GM19099 (cell line): ENCODE results near the gene TFAP2A.

Experiments
- POLR2A ChIP-seq: IDR thresholded peaks from 3 replicates; pipeline ENCODE4 v1.6.1; 2011; ENCODE audit warnings: low read depth; ENCODE audit not compliant: insufficient read length; ENCODE audit errors: extremely low read depth

Gene TFAP2A

GRCh38 chr6:10386220-10386619 is 28.7 kb downstream of the TFAP2A start:
- no peak for TF ChIP-seq POLR2A

DNA sequence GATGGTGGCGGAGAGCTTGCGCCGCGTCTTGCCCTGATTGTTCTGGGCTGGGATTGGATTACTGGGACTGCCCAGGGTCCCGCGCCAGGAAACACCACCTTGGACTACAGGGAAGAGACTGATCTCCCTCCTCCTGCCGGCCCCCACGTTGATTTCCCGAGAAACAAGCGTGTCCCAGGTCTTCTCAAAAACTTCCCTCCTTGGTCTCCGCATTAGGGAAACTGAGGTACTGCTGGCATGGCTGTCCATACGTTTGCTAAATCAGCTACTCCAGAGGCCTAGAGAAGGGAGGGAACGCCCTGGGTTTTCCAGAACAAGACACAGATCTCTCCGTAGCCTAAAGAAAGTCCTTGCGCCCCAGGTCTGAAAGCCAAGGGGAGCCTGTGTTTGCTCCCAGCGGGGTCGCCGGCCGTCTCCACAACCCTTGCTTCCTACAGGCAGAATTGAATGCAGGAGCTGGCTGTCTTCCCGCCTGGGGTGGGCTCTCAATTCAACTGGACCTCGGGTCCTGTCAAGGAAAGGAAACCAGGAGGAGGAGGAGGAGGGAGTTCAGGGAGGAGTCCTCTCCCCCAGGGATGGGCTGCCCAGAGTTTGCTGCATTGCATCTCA is 29.2 kb downstream of the TFAP2A start:
- TF ChIP-seq POLR2A, result no peak

DNA sequence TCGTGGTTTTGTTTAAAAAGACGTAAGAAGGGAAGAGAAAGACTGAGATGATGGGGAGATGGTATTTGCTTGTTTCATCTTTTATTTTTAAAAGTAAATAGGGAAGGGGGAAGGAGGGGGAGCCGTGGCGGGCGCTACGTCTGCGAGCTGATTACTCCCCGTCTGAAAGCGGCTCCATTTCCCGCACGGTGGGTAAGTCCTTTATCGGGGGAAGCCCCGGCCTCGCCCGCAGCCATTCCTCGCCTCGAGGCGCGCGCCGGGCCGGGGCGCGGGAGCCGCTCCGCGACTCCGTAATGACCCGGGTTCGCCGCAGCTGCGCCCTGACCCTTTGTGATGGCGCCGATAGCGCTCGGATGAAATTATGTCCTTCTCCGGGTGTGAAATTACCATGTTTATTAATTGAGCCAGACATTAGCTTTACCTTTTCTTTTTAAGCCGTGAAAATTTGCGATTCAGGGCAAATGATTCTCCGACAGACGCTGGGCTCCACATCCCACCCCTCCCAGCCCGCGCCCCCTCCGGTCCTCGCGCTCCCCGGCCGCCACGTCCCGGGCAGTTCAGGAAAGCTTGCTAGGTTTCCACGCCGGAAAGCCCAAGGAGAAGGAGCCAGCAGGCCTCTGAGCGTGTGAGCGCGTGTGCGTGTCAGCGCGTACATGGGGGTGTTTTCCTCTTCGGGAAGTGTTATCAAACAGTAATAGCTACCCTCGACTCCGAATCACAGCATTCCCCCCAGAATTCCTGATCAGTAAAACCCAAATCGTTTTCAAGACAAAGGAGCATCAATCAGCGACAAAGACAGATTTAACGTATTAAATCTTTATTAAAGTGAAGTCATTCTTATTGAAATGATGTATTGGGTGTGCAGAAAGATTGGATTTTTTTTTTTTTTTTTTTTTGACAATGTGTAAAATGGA is 30.0 kb downstream of the TFAP2A start:
- TF ChIP-seq POLR2A, result no peak

GRCh38 chr6:10384091-10384609 is 30.7 kb downstream of the TFAP2A start:
- TF ChIP-seq POLR2A, result no peak

- TF ChIP-seq POLR2A, result no peak
Measured at GRCh38 chr6:10383331-10384090, 31.4 kb downstream of the TFAP2A start.

GRCh38 chr6:10382728-10383330 is 32.0 kb downstream of the TFAP2A start:
- TF ChIP-seq POLR2A, result no peak

DNA sequence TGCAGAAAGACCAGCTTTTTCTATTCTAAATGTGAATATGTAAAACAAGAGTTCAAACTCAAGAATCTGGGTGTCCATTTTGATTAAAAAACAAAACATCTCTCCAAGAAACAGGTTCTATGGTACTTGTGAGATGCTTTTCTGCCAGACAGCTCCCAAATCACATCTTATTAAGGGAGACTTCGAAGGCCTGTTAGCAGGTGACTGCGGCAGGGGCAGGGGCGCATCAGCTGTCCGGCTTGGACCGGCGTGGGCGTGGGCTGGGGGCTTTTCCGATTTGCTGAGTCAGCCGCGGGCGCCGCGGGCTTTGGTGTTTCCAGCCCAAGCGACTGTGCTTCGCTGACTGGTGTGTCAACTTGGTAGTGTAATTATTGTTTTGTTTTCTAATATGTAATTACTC is 32.6 kb downstream of the TFAP2A start:
- TF ChIP-seq POLR2A, result no peak

DNA sequence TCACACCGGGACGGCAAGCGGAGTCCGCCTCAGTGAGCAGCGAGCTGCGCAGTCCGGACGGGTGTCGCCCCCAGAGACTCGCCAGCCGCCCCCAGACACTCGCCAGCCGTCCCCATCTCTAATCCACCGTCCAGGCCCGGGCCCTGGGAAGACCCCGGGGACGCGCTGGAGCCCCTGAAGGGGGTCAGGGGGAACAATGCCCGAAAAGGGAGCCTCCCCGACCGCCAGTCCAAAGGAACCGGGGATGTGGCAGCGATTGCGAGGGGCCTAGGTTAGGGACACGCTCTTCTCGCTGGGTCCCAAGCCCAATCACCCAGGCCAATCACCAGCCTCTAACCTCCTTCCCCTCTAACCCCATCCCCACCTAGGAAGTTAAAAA is 33.1 kb downstream of the TFAP2A start:
- no peak for TF ChIP-seq POLR2A

- no peak for TF ChIP-seq POLR2A
Measured at GRCh38 chr6:10381133-10381829, 33.6 kb downstream of the TFAP2A start.

DNA sequence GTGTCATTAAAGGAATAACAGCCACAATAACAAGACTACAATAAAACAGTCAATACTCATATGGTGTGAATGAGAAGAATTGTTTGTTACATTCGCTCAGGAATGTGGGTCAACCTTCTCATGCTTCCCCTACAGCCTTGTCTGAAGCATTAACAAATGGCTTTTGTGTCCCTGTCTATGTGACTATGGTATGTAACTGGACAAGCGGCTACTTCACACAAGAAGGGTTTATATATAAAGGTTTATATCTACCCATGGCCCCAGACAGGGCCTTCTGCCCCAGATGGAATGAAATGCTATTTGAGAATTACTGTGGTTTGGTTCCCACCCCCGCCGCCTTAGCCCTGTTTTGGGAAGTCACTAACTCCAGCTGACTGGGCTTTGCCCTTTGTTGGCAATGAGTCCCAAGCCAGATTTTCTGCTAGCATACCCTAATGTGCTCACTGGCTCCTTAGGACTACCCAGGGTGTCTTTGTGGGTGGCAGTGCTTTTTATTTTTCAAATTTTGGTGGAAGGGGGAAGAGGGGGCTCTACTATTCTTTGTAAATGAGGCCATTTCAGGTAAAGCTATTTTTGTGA is 39.4 kb downstream of the TFAP2A start:
- no peak for TF ChIP-seq POLR2A

- TF ChIP-seq POLR2A, result no peak
Measured at GRCh38 chr6:10373642-10374359, 41.1 kb downstream of the TFAP2A start.

DNA sequence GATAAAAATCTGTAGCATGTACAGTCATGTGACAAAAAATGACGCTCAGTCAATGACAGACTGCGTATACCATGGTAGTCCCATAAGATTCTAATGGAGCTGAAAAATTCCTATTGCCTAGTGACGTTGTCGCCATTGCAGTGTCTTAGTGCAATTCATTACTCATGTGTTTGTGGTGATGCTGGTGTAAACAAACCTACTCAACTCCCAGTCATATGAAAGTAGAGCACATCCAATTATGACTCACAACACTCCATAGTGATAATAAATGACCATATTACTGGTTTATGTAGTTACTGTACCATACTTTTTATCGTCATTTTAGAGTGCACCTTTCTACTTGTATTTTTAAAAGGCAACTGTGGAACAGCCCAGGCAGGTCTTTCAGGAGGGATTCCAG is 45.0 kb downstream of the TFAP2A start:
- no peak for TF ChIP-seq POLR2A

DNA sequence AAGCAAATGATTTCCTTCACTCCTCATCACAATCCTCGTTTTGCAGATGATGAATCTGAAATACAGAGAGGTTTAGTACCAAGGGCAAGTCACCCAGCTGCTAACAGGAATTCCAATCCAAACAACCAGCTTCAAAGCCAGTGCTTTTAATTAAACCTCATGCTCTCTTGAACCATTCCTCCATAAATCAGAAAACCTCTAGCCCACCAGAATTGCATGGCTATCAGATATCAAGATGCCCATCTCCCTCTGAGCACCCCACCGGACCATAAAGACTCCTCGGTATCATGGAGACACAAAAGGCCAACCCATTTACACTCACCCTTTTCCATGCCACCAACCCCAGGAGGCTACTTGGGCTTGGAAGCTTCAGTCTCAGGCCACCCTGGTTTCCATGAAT is 46.0 kb downstream of the TFAP2A start:
- no peak for TF ChIP-seq POLR2A
